ENCODE results near the gene TBXAS1.

The TBXAS1 gene

GRCh38 chr7:139871331-139871730 is 42.3 kb downstream of the TBXAS1 start:
- no peaks in the 10 kb centered on the region for H3F3A ChIP-seq (ENCODE audit: insufficient read depth)
- H3K4me3 ChIP-seq (ENCODE audit: insufficient read depth, low read length, poor library complexity, severe bottlenecking): no peak overlapping the region
- no peak overlapping the region for H3K4me2 ChIP-seq (ENCODE audit: low read depth, low read length, poor library complexity, severe bottlenecking)
- H3K79me2 ChIP-seq (ENCODE audit: insufficient read depth, low read length): no peaks in the 10 kb centered on the region
- no peaks in the 10 kb centered on the region for H3K9me2 ChIP-seq (replicated peaks; ENCODE audit: insufficient read depth, low read length)
- no peak for TF ChIP-seq EZH2phosphoT487 (conservative IDR thresholded peaks at IDR 0.05; ENCODE audit: low read length)
- no peak for TF ChIP-seq CTCF (IDR thresholded peaks at IDR 0.05; ENCODE audit: insufficient read depth, low read length, poor library complexity, severe bottlenecking)
- H4K20me1 ChIP-seq (ENCODE audit: low read depth, low read length): no peaks in the 10 kb centered on the region
- H3K9me3 ChIP-seq (ENCODE audit: insufficient read depth, low read length): no peaks in the 10 kb centered on the region
- H3K27ac ChIP-seq (ENCODE audit: low read depth, low read length): no peak overlapping the region
- no peaks in the 10 kb centered on the region for H3K27me3 ChIP-seq (ENCODE audit: low read length)
- no peak overlapping the region for H2AFZ ChIP-seq (ENCODE audit: low read depth, low read length, severe bottlenecking)
- H3K36me3 ChIP-seq (ENCODE audit: low read length): no peaks in the 10 kb centered on the region
- H3K9ac ChIP-seq (ENCODE audit: low read length): no peak overlapping the region

GRCh38 chr7:139871820-139872219 is 42.8 kb downstream of the TBXAS1 start:
- TF ChIP-seq EZH2phosphoT487 (conservative IDR thresholded peaks at IDR 0.05; ENCODE audit: low read length) (no peak), CTCF (IDR thresholded peaks at IDR 0.05; ENCODE audit: insufficient read depth, low read length, poor library complexity, severe bottlenecking) (no peak)
- H3K4me2 ChIP-seq (ENCODE audit: low read depth, low read length, poor library complexity, severe bottlenecking): no peak overlapping the region
- no peaks in the 10 kb centered on the region for H3K27me3 ChIP-seq (ENCODE audit: low read length)
- H3F3A ChIP-seq (ENCODE audit: insufficient read depth): no peaks in the 10 kb centered on the region
- no peaks in the 10 kb centered on the region for H4K20me1 ChIP-seq (ENCODE audit: low read depth, low read length)
- H3K9me2 ChIP-seq (replicated peaks; ENCODE audit: insufficient read depth, low read length): no peaks in the 10 kb centered on the region
- no peaks in the 10 kb centered on the region for H3K36me3 ChIP-seq (ENCODE audit: low read length)
- no peak overlapping the region for H3K4me3 ChIP-seq (ENCODE audit: insufficient read depth, low read length, poor library complexity, severe bottlenecking)
- H3K27ac ChIP-seq (ENCODE audit: low read depth, low read length): no peak overlapping the region
- H3K9ac ChIP-seq (ENCODE audit: low read length): no peak overlapping the region
- no peaks in the 10 kb centered on the region for H3K79me2 ChIP-seq (ENCODE audit: insufficient read depth, low read length)
- H2AFZ ChIP-seq (ENCODE audit: low read depth, low read length, severe bottlenecking): no peak overlapping the region
- H3K9me3 ChIP-seq (ENCODE audit: insufficient read depth, low read length): no peaks in the 10 kb centered on the region

DNA sequence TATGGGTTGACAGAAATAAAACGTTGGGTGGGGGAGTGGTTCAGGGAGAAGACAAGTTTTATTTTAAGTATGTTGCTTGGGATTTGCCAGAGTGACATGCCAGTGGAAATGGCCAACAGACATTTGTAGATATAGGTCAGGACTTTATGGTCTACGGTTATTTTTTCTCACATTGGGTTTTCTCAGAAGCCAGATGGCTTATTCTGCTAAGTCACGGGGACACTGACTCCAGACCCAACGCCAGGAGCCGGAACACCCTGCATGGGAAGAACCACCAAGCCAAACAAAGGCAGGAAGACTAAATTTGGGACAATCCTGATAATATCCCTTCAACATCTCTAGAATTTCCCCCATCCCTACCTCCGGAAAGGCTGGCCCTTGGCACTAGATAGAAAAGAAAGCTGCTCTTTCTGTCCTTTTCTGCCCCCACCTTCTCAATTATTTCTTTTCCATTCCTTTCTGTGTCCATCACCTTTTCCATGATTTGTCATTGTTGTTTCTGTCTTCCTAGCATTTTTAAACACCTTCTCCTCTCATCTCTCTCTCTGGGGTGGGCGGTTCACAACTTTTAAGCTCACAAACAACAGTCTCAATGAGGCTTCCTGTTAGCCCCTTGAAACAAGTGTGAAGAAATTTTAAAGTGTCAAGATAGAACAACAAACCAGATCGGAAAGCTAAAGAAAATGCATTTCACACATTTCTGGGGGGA is 44.7 kb downstream of the TBXAS1 start:
- Histone ChIP-seq H3K27ac (ENCODE audit: low read depth, low read length) (no peak overlapping the region), H3F3A (ENCODE audit: insufficient read depth) (no peaks in the 10 kb centered on the region), H3K9ac (ENCODE audit: low read length) (no peak overlapping the region), H3K9me3 (ENCODE audit: insufficient read depth, low read length) (no peaks in the 10 kb centered on the region), H3K36me3 (ENCODE audit: low read length) (no peaks in the 10 kb centered on the region), H3K27me3 (ENCODE audit: low read length) (no peaks in the 10 kb centered on the region), H3K9me2 (replicated peaks; ENCODE audit: insufficient read depth, low read length) (no peaks in the 10 kb centered on the region), H3K4me3 (ENCODE audit: insufficient read depth, low read length, poor library complexity, severe bottlenecking) (no peak overlapping the region), H2AFZ (ENCODE audit: low read depth, low read length, severe bottlenecking) (no peak overlapping the region), H3K79me2 (ENCODE audit: insufficient read depth, low read length) (no peaks in the 10 kb centered on the region), H3K4me2 (ENCODE audit: low read depth, low read length, poor library complexity, severe bottlenecking) (no peak overlapping the region), H4K20me1 (ENCODE audit: low read depth, low read length) (no peaks in the 10 kb centered on the region)
- TF ChIP-seq CTCF (IDR thresholded peaks at IDR 0.05; ENCODE audit: insufficient read depth, low read length, poor library complexity, severe bottlenecking) (no peak), EZH2phosphoT487 (conservative IDR thresholded peaks at IDR 0.05; ENCODE audit: low read length) (no peak)
